Keratinocyte (primary cell): ENCODE data around the gene NTSR1.

Source experiments
- EZH2 ChIP-seq: IDR thresholded peaks from one replicate; pipeline ENCODE4 v1.6.1; 2012; ENCODE audit warnings: inconsistent platforms, mild to moderate bottlenecking, low read length, moderate library complexity
- TF ChIP-seq, protein P1 (sequence below), 3 experiments: IDR thresholded peaks in 1 of 3; conservative IDR thresholded peaks in 1 of 3; optimal IDR thresholded peaks in 1 of 3; 2 replicates in 2 of 3; 3 replicates in 1 of 3; pipeline versions ENCODE3 to v1.5.1; 2011; ENCODE audit warnings: low read length in 3 of 3, mild to moderate bottlenecking in 3 of 3, moderate library complexity in 2 of 3, control low read depth in 1 of 3, inconsistent platforms in 1 of 3; ENCODE audit not compliant: insufficient read depth in 2 of 3; ENCODE audit errors: extremely low read depth in 1 of 3

DNA sequence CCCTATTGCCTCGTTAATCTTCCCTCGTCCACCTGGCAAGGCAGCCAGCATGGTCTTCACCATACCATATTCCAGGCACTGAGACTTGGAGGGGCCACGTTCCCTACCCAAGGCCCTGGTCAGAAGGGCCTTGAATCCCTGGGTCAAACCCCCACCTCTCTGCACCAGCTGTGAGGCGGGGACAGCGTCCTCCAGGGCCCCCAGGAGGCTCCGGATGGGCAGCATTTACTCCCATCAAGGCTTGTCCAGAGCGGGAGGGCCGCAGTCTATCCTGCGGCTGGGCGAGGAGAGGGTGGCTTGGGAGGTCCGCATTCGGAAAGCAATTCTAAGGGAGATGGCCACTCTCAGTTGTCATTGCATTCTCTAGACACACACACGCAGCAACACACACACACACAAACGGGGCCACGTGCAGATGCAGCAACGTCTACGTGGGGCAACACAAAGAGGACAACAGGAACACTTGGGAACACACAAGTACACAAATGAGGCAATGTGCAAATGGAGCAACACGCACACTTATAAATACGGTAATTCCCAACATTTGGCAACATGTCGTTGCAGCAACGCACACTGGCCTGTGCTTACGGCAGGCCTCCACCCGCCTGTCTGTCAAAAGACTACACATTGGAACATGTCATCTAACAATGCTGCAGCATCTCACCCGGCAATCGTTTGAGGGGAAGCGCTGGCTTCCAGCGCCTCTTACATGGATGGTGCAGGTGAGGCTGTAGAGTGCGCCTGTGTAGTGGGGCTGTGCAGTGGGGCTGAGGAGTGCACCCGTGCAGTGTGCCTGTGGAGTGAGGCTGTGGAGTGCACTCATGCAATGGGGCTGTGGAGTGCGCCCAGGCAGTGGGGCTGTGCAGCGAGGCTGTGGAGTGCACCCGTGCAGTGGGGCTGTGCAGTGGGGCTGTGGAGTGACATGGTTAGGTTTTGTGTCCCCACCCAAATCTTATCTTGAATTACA lies 12.9 kb upstream of the NTSR1 start:
- TF ChIP-seq, protein P1, sequence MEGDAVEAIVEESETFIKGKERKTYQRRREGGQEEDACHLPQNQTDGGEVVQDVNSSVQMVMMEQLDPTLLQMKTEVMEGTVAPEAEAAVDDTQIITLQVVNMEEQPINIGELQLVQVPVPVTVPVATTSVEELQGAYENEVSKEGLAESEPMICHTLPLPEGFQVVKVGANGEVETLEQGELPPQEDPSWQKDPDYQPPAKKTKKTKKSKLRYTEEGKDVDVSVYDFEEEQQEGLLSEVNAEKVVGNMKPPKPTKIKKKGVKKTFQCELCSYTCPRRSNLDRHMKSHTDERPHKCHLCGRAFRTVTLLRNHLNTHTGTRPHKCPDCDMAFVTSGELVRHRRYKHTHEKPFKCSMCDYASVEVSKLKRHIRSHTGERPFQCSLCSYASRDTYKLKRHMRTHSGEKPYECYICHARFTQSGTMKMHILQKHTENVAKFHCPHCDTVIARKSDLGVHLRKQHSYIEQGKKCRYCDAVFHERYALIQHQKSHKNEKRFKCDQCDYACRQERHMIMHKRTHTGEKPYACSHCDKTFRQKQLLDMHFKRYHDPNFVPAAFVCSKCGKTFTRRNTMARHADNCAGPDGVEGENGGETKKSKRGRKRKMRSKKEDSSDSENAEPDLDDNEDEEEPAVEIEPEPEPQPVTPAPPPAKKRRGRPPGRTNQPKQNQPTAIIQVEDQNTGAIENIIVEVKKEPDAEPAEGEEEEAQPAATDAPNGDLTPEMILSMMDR (optimal IDR thresholded peaks at IDR 0.05 in 1 of 3, IDR thresholded peaks at IDR 0.05 in 1 of 3, conservative IDR thresholded peaks at IDR 0.05 in 1 of 3; ENCODE audit: extremely low read depth in 1 of 3, insufficient read depth in 2 of 3, low read length in 3 of 3): no peak
- TF ChIP-seq EZH2: no peak
